ENCODE data around the gene TTLL10.

- TF ChIP-seq CTCF (IDR thresholded peaks at IDR 0.05), result no peak
- TF ChIP-seq POLR2A (IDR thresholded peaks at IDR 0.05; ENCODE audit: low read depth), result no peak
- TF ChIP-seq EP300 (IDR thresholded peaks at IDR 0.05), result no peak
Observed at GRCh38 chr1:1203561-1204424, 30.1 kb downstream of the TTLL10 start.
